Measurements from ENCODE around the gene SH3BP2. TPM values are rescaled to one million over a fixed set of nuclear protein-coding genes. Genes with fewer than 3 reads are reported as not detected.

Gene SH3BP2
- total RNA-seq, 1 donor from 2014 or later, result 82.7 TPM

- ATAC-seq (peak; percentile 5), DNase-seq (ENCODE audit: low spot score) (peak; percentile 61)
- intact Hi-C loops (cut with DNase I), result no loop called here
Observed at GRCh38 chr4:2842687-2843262, 49.9 kb downstream of the SH3BP2 start.

GRCh38 chr4:2843263-2843940 is 50.5 kb downstream of the SH3BP2 start, which contains the start of gene ADD1:
ADD1 (plus strand) TSS chr4:2843844; CDS start chr4:2875916, 32,072 bp downstream.
- peak; percentile 99 for ATAC-seq
- peak; percentile 95 for DNase-seq (ENCODE audit: low spot score)
- intact Hi-C loops (cut with DNase I), result no loop called here

GRCh38 chr4:2843941-2844584 is 51.2 kb downstream of the SH3BP2 start:
- DNase-seq (ENCODE audit: low spot score) (peak; percentile 75), ATAC-seq (no peak)
- intact Hi-C loops (cut with DNase I), result no loop called here

- intact Hi-C loops (cut with DNase I), result no loop called here
- no peak for ATAC-seq
- no peak for DNase-seq (ENCODE audit: low spot score)
Observed at GRCh38 chr4:2846172-2846571, 53.3 kb downstream of the SH3BP2 start.

DNA sequence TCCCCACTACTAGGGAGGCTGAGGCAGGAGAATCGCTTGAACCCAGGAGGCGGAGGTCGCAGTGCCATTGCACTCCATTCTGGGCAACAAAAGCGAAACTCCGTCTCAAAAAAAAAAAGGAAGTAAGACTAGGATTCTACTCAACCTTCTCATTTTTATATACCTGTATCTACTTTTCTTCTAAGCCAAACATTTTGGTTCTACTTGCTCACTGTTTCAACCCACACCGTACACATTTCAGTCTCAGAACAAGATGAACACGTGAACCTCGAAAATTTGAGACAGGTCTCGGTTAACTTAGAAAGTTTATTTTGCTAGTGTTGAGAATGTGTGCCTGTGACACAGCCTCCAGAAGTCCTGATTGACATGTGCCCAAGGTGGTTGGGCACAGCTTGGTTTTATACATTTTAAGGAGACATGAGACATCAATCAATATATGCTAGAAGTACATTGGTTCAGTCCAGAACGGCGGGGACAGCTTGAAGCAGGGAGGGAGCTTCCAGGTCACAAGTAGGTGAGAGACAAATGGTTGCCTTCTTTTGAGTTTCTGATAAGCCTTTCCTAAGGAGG is 54.5 kb downstream of the SH3BP2 start:
- no peak for ATAC-seq
- no peak for DNase-seq (ENCODE audit: low spot score)
- intact Hi-C loops (cut with DNase I), result no loop called here

GRCh38 chr4:2848449-2848848 is 55.6 kb downstream of the SH3BP2 start:
- intact Hi-C loops (cut with DNase I), result no loop called here
- DNase-seq (ENCODE audit: low spot score) (no peak), ATAC-seq (no peak)

DNA sequence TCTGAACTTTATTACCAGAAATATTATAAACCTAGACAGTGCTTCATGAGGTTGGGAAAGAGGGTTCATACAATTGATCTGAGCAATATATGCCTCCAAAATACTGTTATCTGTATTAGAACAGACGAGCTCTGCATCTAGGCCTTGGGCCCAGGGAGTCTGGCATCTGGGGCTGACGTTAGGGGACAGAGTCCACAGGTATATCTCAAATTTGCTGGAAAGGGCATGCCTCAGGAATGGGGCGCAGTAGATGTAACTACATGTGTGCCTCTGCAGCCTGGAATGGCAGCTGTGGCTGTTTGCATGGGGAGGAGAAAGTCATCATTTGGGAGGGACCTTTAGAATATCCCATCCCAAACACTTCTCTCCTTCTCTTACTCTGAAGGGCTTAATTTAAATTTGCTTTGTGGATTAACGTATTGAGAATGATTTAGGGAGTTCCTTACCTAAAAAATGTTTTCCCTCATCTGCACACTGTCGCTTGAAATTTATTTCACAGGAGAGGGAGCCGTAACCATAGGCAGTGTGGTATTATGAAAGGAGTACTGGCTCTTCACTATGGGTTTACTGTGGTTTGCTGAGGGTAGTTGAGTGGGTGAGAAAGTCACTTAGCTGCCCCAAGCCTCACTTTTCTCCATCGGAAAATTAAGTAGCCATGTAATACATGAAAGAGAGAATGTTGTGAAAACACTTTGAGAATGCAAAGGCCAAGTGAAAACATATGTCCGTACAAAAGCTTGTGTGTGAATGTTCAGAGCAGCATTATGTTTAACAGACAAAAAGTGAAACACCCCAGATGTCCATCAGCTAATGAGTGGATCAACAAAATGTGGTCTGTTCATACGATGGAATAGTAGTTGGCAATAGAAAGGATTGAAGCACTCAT is 56.6 kb downstream of the SH3BP2 start:
- DNase-seq (ENCODE audit: low spot score) (peak; percentile 41), ATAC-seq (peak; percentile 41)
- intact Hi-C loops (cut with DNase I), result no loop called here

- DNase-seq (ENCODE audit: low spot score), result no peak
- intact Hi-C loops (cut with DNase I), result no loop called here
- no peak for ATAC-seq
Observed at GRCh38 chr4:2850966-2851798, 58.3 kb downstream of the SH3BP2 start.

- DNase-seq (ENCODE audit: low spot score), result no peak
- peak; percentile 64 for ATAC-seq
- intact Hi-C loops (cut with DNase I), result no loop called here
Observed at GRCh38 chr4:2852481-2852921, 59.6 kb downstream of the SH3BP2 start.

- no peak for DNase-seq (ENCODE audit: low spot score)
- no peak for ATAC-seq
- intact Hi-C loops (cut with DNase I), result no loop called here
Observed at GRCh38 chr4:2855584-2855983, 62.7 kb downstream of the SH3BP2 start.

- intact Hi-C loops (cut with DNase I), result no loop called here
- DNase-seq (ENCODE audit: low spot score) (no peak), ATAC-seq (no peak)
Observed at GRCh38 chr4:2856266-2856665, 63.4 kb downstream of the SH3BP2 start.

- intact Hi-C loops (cut with DNase I), result no loop called here
- no peak for DNase-seq (ENCODE audit: low spot score)
Observed at GRCh38 chr4:2857349-2857927, 64.6 kb downstream of the SH3BP2 start.

DNA sequence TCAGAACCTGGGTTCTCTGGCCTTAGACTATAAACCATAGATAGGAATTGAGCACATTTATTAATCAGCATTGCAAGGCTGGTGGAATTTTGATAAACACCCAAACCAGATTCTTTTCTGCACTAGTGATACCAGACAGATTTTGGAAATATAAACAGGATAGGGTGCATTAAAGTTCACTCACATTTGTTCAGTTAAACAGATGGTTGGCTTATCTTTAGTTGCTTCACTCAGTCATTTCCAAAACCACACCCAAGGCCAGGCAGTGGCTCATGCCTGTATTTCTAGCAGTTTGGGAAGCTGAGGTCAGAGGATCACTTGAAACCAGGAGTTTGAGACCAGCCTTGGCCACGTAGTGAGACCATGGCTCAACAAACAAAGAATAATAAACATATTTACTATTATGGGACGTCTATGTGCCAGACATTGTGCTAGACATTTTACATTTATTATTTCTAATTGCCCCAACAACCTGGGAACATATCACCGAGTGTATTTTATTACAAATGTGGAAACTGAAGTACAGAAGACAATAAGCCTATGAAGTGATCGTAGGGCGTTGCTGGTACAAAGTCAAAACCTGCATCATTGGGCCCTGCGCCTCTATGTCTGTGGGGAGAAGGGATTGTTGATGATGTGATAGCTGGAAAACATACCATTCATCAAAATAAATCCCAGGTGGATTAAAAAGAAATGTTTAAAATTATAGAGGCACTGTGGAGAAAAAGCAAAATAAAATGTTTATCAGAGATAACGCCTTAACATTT is 65.7 kb downstream of the SH3BP2 start:
- peak; percentile 80 for ATAC-seq
- intact Hi-C loops (cut with DNase I), result no loop called here
- DNase-seq (ENCODE audit: low spot score), result no peak

More at GRCh38 chr4:2857349-2857927, 64.6 kb downstream of the SH3BP2 start:
- no peak for ATAC-seq

DNA sequence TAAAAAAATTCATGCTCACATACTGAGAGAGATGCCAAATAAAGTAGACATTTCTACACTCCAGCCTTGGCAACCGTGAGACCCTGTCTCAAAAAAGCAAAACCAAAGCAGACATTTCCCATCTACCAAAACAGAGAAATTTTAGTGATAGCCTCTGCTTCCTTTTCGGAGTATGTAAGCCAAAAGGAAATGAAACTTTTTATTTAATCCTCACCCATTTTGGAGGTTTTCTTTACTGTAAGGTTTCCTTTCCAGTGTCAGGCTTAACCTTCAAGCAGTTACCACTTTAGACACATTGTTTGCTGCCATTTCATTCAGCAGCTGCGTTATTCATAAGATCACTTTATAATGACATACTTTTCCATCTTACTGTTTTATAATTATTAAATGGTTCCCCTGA is 66.6 kb downstream of the SH3BP2 start:
- intact Hi-C loops (cut with DNase I), result no loop called here
- DNase-seq (ENCODE audit: low spot score), result no peak
- no peak for ATAC-seq

- ATAC-seq (peak; percentile 31), DNase-seq (ENCODE audit: low spot score) (no peak)
- intact Hi-C loops (cut with DNase I), result no loop called here
Observed at GRCh38 chr4:2860391-2861348, 67.8 kb downstream of the SH3BP2 start.

Measured in sciatic nerve (tissue), 2 donors.